Middle frontal gyrus (tissue), 1 donor: ENCODE measurements around the gene BFSP2.
"Not testable (repeated sequence)": the region's sequence is repeated elsewhere in the genome, so short reads cannot be mapped to it uniquely, and the experiment has no call there.

Experiments
- DNase-seq: peaks from one replicate; pipeline ENCODE4 v3.0.0-alpha.2; 2015; ENCODE audit warnings: low spot score; ENCODE audit errors: extremely low spot score

Gene BFSP2

DNA sequence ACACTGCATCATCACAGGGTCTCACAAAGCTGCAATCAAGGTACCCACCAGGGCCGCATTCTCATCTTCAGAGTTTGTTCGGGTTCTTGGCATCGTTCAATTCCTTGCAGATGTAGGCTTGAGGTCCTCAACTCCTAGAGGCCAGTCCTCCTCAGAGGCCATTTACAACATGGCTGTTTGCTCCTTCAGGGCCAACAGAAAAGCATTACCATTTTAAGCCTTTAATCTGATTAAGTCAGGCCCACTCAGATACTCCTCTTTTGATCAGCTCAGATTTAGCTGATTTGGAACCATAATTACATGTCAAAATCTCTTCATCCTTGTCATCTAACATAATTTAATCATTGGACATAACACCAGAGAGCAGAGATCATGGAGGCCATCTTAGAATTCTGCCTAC is 55.4 kb downstream of the BFSP2 start:
- DNase-seq, result no peak

DNA sequence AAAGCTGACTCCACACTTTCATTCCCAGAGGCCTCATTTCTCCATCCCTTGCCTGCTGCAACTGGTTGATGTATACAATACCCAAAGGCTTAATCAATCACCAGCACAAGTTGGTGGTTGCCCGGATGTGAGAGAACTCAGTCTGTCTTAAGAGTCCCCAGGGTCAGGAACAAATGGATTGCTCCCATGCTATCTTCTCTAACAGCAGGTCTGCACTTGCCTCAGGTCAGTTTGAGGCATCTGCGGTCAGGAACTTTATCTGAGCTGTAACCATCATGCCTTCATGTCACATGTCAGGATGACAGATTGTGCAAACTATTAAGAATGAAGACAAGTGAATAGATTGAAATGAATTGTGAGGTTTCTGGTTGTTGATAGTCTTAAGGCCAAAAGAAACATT is 56.1 kb downstream of the BFSP2 start:
- no peak for DNase-seq

DNA sequence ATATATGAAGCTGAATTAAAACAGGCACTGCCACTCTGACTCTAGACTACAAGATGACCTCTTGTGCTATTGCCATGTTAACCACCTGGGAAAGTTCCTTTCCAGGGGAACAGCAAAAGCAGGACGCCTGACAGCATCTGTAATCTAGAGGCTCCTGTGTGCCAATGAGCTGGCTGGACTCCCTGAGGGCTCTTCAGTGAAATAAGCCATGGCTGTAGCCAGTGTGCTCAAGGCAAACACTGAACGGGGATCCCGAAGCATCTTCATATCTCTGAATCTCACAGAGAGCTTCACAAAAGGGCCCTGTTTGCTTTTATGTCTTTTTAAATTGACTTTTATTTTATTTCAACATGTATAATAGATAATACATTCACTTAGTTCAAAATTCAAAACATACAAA is 57.2 kb downstream of the BFSP2 start:
- no peak for DNase-seq

DNA sequence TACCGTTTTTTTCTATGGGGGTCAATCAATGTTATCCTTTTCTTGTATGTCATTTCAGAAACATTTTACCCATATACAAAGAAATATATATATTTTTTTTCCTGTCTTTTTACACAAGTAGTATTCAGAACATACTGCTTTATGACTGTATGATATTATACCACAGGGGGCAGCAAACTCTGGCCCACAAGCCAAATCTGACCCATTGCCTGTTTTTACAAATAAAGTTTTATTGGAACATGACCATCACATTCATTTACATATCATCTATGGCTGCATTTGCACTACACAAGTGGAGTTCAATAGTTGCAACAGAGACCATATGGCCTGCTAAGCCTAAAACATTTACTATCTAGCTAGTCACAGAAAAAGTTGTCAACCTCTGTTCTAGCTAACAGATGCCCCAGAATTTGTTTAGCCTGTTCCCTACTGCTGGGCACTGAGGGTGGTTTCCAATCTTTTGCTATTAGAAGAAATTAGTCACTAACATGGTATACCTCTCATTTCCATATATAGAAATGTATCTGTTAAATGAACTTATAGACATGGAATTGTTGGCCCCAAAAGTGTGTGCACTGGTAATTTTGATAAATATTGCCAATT is 57.7 kb downstream of the BFSP2 start:
- DNase-seq, result no peak

DNA sequence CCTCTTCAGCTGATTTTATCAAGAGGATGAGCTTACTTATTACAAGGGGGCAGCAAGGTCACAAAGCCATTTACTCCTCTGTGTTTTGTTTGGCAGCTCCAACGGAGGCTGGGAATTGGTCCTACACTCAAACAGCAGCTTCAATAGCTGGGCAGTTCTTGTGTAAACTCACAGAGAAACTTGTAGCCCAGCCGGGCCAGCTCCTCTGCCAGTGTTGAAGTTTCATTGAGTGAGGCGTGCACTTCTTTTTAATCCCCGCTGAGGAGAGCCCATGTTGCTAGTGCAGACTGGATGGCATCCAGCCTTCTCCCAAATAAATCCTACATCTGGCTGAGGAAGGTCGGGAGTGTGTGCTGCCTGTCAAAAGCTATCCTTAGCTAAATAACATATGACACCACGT is 59.5 kb downstream of the BFSP2 start:
- DNase-seq, result no peak

DNA sequence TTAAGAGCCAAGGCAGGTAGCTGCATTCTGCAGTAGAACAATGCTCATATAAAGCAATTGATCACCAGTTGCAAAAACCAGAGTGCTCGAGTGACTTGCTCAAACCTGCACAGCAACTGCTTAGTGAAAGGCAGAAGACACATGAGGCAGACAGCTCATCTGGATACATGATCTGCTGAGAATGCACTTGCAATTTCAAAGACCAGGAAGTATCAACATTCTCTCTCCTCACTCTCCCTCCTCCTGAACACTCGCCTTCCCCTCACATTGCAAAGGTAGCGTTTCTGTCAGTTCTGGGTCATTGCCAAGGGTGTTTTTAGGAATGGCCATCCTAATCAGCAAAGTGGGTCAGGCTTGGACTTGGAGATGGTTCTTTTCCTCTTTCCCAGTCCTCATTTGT is 61.0 kb downstream of the BFSP2 start:
- DNase-seq, result no peak

DNA sequence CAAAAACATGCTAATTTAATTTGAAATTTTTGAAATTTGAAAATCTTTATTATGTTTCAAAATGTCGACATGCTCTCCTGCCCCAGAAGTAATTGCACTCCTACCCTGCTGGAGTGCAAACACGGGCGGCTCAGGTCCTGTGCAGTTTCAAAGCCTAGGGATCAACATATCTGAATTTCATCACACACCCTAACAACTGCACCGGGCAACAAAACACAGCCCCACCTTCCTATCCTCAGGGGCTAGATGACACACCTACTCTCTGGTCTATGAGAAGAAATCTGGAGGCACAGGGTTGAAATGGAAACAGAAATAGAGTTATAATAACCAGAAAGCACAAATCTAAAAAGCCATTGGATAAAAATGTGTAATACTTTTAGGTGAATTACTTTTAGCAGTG is 61.4 kb downstream of the BFSP2 start:
- no peak for DNase-seq

DNA sequence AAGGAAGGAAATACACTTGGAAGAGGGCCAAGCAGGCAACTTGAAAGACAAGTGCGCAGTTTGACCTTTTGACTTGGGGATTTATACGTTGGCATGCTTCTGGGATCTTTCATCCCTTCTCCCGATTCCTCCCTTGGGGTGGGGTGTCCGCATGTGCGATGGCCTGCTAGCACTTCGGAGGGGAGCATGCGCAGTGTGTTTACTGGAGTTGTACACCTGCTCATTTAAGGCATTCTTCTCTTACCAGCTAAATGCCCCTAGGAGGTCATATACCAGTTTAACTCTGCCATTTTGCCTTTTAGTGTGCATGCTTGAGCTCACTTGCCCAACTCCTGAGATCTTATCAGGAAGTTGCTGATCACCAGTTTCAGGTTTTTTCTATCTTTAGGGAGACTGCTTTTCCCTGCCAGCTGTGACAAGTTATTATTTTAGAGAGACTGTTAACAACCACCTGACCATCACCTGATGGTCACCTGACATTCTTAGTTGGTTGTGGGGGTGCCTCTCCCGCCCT is 63.5 kb downstream of the BFSP2 start:
- DNase-seq, result no peak

DNA sequence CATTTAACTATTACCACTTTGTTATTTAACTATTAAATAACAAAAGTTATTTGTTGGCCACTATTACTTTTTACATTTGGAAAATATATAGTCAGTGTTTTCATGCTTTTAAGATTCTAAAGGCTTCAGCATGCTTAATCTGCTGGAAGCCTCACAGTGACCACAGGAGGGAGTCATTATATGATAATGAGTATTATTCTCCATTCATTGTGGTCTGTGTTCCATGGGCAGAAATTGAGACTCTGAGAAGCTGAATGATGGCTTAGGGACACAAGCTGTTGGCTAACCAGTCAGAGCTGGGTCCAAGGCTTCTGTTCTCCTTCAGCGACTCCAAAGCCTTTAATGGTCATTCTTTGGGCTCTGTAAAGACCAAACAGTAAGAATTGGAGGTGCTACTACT is 64.7 kb downstream of the BFSP2 start:
- no peak for DNase-seq

DNA sequence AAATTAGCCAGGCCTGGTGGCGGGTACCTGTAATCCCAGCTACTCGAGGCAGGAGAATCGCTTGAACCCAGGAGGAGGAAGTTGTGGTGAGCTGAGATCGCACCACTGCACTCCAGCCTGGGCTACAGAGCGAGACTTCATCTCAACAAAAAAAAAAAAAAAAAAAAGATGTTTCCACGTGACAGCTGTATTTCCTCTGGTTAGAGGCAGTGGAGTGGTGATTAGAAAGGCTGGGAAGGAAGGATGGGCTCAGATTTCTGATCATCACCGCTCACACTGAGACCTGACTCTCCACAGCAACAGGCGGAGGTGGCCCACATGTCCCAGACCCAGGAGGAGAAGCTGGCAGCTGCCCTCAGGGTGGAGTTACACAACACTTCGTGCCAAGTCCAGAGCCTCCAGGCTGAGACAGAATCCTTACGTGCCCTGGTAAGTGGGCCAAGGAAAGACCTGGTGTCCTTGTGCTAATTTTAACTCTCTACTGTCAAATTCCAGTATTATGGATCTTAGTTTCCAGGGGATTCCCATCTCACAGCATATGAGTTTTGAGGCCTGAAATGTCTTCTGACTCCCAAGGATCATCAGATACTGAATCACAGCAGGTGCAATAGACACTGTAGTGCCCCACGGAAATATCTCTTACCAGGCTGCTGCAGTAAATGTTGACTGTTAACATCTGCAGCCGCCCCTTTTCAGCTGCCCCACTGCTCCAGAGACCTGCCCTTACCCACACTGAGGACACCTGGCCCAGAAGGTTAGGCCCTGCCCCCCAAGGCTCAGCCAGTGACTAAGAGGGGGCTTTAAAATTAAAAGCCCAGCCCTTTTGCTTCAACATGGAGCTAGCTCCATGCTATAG is 66.9 kb downstream of the BFSP2 start:
- DNase-seq, result no peak

DNA sequence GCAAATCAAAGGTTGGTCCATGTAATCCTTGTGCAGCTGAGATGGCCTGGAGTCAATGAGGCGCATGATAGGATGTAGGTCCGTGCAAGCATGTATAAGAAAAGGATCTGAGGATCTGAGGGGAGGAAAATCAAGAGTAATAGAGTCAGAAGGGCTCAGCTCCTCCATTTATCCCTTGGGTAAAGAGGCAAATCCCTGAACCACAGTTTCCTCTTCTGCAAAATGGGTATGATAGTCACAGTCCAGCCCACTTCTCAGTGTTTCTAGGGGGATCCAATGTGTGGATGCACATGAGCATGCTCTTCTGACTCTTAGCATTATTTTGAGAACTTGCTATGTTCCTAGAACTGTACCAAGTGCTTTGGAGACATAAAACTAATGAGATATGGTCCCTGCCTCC is 67.9 kb downstream of the BFSP2 start:
- DNase-seq, result no peak

DNA sequence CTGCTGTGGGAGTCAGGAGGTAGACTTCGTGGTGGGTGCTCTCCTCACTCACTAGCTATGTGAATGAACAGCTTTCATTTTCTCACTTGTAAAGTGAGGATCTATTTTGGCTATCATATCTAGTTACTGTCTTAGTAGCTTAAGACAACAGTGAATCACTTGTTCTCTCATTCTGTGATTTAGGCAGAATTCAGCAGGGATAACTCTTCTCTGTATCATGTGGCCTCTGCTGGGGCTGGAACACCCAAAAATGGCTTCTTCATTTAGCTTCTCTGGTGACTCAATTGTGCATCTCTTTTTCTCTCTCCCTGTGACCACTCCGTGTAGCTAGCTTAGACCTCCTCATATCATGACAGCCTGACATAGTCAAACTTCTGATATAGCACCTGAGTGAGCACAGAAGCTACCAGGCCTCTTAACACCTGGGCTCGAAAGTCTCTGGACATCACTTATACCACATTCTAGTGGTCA is 68.4 kb downstream of the BFSP2 start:
- DNase-seq, result no peak

DNA sequence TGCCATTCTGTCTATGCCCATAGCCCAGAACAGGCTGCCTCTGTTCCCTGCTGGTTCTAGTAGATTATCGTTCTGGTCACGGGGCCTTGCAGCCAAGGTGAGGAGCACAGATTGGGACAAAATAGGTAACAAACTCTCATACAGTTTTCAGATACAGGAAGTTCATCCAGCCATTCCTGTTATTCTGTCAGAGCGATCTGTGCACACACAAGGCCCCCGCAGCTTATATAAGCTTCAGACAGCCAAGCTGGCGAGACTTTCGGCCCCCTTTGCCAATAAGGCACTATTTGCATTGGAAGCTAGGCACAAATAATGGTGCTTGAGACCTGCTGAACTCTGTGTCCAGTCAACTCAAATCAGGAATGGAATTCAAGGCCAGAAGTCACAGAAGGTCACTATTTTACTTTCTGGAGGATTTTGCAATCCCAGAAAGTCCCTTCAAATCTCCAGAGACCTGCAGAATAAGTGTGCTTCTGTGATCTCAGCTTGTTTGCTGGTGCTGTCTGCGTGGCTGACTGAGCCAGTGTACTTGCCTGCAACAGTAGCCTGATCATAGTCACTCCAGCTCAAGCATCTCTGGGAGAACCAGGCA is 69.4 kb downstream of the BFSP2 start:
- DNase-seq, result no peak

DNA sequence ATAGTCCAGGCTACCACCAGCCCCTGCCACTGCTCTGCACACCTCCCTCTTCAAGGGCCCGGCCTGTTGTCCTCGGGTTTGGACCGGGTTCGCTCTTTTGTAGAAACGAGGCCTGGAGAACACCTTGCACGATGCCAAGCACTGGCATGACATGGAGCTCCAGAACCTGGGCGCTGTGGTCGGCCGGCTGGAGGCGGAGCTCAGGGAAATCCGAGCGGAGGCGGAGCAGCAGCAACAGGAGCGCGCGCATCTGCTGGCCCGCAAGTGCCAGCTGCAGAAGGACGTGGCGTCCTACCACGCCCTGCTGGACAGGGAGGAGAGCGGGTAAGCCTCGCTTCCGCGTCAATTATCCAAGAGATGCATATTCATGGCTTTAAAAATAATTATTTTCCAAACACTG is 72.4 kb downstream of the BFSP2 start:
- DNase-seq, result no peak

DNA sequence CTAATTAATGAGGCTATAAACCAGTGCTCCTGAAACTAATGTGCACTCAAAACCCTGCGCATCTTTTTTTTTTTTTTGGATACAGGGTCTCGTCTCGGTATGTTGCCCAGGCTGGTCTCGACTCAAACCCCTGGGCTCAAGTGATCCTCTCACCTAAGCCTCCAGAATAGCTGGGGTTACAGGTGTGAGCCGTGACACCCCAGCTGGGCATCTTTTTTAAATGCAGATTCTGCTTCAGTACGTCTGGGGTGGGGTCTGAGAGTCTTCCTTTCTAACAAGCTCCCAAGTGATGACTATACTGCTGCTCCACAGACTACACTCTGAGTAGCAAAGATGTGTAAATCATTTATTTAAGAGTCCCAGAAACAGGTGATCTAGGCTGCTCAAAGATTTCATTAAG is 73.0 kb downstream of the BFSP2 start:
- no peak for DNase-seq

DNA sequence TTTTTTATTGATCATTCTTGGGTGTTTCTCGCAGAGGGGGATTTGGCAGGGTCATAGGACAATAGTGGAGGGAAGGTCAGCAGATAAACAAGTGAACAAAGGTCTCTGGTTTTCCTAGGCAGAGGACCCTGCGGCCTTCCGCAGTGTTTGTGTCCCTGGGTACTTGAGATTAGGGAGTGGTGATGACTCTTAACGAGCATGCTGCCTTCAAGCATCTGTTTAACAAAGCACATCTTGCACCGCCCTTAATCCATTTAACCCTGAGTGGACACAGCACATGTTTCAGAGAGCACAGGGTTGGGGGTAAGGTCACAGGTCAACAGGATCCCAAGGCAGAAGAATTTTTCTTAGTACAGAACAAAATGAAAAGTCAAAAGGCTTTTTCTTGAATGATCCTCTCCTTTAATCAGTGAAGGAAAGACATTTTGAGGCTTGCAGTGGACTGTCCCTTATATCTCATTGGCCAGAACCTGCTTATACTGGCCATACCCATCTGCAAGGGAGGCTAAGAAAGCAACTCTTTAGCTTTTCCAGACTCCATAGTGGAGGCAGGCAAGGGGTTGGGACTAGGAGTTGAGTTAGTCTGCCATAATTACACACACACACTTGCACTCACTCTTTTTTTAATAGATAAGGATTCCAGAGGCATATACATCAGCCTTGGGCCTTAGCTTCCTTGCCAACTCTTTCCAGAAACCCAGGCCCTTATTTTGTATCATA is 73.8 kb downstream of the BFSP2 start:
- not testable (repeated sequence) for DNase-seq

DNA sequence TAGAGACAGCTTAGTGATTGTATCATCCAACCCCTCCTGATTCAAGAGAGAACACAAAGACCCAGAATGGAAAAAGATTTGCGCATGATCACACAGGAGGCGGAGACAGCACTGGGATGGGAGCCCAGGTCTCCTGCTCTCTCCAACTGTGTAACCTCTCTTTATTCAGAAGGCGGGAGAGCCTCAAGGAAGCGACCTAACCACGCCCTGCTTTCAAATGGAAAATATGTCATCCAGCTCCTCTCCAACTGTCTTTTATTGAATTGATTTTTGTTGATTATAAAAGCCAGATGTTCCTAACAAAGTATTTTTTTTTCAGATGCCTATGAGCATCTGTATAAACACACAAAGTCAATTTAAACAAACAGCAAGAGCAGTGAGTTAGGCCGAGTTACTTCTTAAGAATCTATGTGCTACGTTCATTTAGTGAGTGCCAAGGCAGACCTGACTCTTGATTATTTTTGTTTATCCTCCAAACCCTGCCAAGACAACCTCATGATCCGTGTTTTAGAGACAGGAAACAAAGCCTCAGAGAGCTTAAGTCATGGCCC is 74.5 kb downstream of the BFSP2 start:
- DNase-seq, result no peak

DNA sequence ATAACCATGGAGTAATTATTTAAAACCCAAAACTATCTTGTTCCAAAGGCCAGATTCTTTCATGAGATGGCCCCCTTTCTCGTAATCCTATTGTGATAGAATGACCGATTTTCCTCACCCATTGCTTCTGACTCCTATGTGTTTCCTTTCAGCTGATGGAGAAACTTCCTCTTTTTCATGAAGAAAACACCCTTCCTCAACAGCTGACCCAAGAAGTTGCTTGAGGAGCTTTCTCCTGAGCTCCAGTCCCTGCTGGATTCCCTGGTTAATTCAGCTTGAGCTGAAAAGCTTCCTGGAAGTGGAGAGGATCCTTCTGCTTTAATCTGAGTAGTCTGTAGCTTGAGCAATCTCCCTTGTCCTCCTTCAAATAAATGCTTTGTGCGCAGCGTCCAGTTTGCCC is 75.0 kb downstream of the BFSP2 start:
- DNase-seq, result no peak

DNA sequence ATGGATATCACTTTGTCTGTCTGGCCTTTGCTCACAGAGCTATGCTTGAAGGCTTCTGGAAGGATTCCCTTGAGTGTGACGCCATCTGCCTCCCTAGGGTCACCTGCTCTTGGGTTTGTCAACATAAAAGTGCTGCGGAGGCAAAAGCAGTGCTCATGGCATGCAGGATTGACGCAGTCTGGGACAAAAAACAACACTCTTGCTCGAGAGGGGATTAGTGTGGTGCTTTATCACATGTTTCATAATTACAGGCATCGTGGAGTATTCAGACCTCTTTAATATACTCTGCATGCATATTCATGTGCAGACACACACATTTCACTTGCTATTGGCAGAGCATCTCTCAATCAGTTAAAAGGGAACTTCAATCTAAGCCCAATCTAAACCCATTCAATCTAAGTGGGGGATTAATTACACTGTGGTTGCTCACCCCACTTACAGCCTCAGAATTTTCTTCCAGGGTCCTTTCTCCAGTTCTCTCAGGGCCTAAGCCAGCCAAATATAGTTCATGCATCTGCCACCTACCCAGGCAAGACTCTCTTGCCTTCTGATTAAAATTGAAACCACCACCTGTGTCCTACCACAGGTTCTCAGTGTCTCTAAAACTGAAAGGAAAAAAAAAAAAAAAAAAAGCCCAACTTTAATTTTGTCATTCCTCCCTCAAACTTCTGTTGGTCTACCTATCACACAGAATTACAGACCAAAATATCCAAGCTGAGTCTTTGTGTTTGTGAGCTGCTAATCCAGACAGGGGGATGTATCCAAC is 75.6 kb downstream of the BFSP2 start:
- DNase-seq, result no peak

DNA sequence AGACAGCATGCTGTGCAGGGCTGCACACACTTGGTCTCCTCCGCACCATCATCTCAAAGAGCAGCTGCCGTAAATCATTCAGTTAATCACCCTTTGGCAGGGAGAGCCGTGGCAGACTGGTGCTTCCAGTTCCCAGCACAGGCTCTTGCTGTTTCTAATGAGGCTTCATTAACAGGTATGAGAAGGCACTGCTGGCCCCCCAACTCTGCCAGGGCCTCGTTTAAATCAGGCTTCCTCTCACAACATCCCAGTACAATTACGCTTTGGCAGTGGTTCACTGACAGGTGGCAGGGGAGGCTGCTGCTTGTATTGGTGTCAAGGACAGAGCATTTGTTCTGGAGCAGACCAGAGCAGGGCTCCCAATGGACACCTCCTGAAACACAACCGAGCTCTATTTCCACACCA is 77.1 kb downstream of the BFSP2 start:
- DNase-seq, result no peak

DNA sequence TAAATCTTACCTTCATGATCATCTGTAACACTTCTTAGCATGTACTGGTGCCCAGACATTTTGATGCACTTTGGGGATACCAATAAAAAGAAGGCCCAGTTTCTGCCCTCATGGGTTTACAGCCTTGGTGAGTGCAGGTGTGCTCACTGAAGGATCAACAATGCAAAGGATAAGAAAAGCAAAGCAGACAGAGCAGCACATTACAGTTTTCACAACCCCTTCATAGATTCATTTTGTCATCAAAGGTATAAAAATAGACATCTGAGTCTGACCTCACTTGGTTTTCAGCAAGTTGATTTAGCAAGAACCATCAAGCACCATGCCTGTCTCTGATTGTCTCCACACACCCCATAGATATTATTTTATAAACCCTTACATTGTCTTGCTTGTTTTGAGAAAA is 77.6 kb downstream of the BFSP2 start:
- no peak for DNase-seq
